Lung (tissue), 12 donors: ENCODE results near the gene PHF12. TPM values are rescaled to one million over a fixed set of nuclear protein-coding genes. Genes with fewer than 3 reads are reported as not detected.

Source experiments
- ATAC-seq: fragments of 200-7000 bp; cut with Tn5 transposase; one replicate; pipeline ENCODE4 v1.9.1; 2020; ENCODE audit warnings: moderate number of reproducible peaks; ENCODE audit not compliant: insufficient read depth, low FRiP score
- DNase-seq, 3 donors: peaks; one replicate each; pipeline ENCODE4 v3.0.0-alpha.2; 2013 to 2017
- H3K27ac ChIP-seq, 2 donors: one replicate each; pipeline ENCODE4 v1.5.1; 2013; ENCODE audit warnings: mild to moderate bottlenecking in 2 of 2, moderate library complexity in 2 of 2, control low read depth in 1 of 2, inconsistent platforms in 1 of 2, low read depth in 1 of 2, low read length in 1 of 2
- H3K27me3 ChIP-seq, 3 donors: one replicate each; pipeline ENCODE4 v1.5.1; 2013; ENCODE audit warnings: low read length in 2 of 3; ENCODE audit not compliant: control insufficient read depth in 3 of 3, insufficient read depth in 3 of 3
- H3K36me3 ChIP-seq, 4 donors: one replicate each; pipeline ENCODE4 v1.5.1; 2013; ENCODE audit warnings: low read length in 4 of 4, mild to moderate bottlenecking in 1 of 4, moderate library complexity in 1 of 4; ENCODE audit not compliant: control insufficient read depth in 4 of 4, insufficient read depth in 4 of 4
- H3K4me1 ChIP-seq, 5 donors: one replicate each; pipeline ENCODE4 v1.5.1; 2013; ENCODE audit warnings: low read length in 5 of 5, mild to moderate bottlenecking in 2 of 5, moderate library complexity in 1 of 5; ENCODE audit not compliant: control insufficient read depth in 5 of 5, insufficient read depth in 5 of 5
- H3K4me3 ChIP-seq: one replicate; pipeline ENCODE4 v1.5.1; 2013; ENCODE audit warnings: mild to moderate bottlenecking, control low read depth, moderate library complexity
- H3K9ac ChIP-seq, 2 donors: one replicate each; pipeline ENCODE4 v1.5.1; 2013; ENCODE audit warnings: low read length in 2 of 2, control low read depth in 1 of 2; ENCODE audit not compliant: insufficient read depth in 1 of 2
- H3K9me3 ChIP-seq, 4 donors: one replicate each; pipeline ENCODE4 v1.5.1; 2013; ENCODE audit warnings: low read length in 3 of 4, mild to moderate bottlenecking in 1 of 4, moderate library complexity in 1 of 4; ENCODE audit not compliant: control insufficient read depth in 4 of 4, insufficient read depth in 3 of 4
- CTCF ChIP-seq: IDR thresholded peaks from 2 replicates; pipeline ENCODE4 v1.5.1; 2012; ENCODE audit warnings: mild to moderate bottlenecking; ENCODE audit errors: control extremely low read depth, extremely low read depth
- WGBS, 2 donors: extraction: QIAGEN DNeasy Blood & Tissue Kit; methylation state at CpG; one replicate each; pipeline ENCODE4 v1.1.7; 2013; 5-methylcytosine and 5-hydroxymethylcytosine counted together
- polyA plus RNA-seq, 2 donors: library from polyadenylated mRNA; stranded (reverse); fragments of 200-250 nt; gene quantifications; one replicate each; pipeline ENCODE4 v1.2.1, GENCODE V29; 2013
- total RNA-seq, 2 donors: library from RNA; depleted of rRNA in 1 of 2; stranded (reverse); fragments of >200 nt in 1 of 2; gene quantifications; one replicate each; pipeline ENCODE4 v1.2.1, GENCODE V29; 2014 to 2021
- donor health status: control.
- donor health status: control.
- donor health status: Bipolar disorder and iron deficiency.
- donor health status: healthy.
- donor health status: DM: yes; HTN: yes; CAD: no.

Gene PHF12
- total and polyA plus RNA-seq, 4 donors: 12.6 to 59.1 (median 37.3) TPM

GRCh38 chr17:28885951-28886350 is 65.4 kb downstream of the PHF12 start:
- no peaks in the 10 kb centered on the region for H3K9me3 ChIP-seq
- DNase-seq: no peak
- H3K27ac ChIP-seq: no peak overlapping the region
- no peak for TF ChIP-seq CTCF
- 87 to 92% methylated on average over 10 of the region's 10 CpGs for WGBS, 2 donors
- ATAC-seq: no peak
- peaks cover 0 to 67% (median 26%) of the 10 kb centered on the region in 4 donors for H3K36me3 ChIP-seq
- no peak overlapping the region for H3K9ac ChIP-seq
- no peak overlapping the region for H3K4me3 ChIP-seq
- peaks cover 0 to 1% (median 0%) of the 10 kb centered on the region in 5 donors for H3K4me1 ChIP-seq
- H3K27me3 ChIP-seq: no peaks in the 10 kb centered on the region

GRCh38 chr17:28885363-28885762 is 66.0 kb downstream of the PHF12 start:
- Histone ChIP-seq H3K4me1 (no peaks in the 10 kb centered on the region), H3K4me3 (no peak overlapping the region), H3K9me3 (no peaks in the 10 kb centered on the region), H3K9ac (no peak overlapping the region), H3K27ac (no peak overlapping the region), H3K36me3 (peaks cover 0 to 73% (median 30%) of the 10 kb centered on the region in 4 donors), H3K27me3 (no peaks in the 10 kb centered on the region)
- TF ChIP-seq CTCF: no peak
- no peak for DNase-seq
- no peak for ATAC-seq
- 95 to 96% methylated on average over 4 of the region's 4 CpGs for WGBS, 2 donors

- no peak overlapping the region for H3K27ac ChIP-seq
- no peaks in the 10 kb centered on the region for H3K4me1 ChIP-seq
- no peak for TF ChIP-seq CTCF
- H3K36me3 ChIP-seq: peaks cover 2 to 86% (median 36%) of the 10 kb centered on the region in 4 donors
- no peaks in the 10 kb centered on the region for H3K9me3 ChIP-seq
- WGBS, 2 donors: 90 to 91% methylated on average over 27 of the region's 27 CpGs
- no peak overlapping the region for H3K9ac ChIP-seq
- no peaks in the 10 kb centered on the region for H3K27me3 ChIP-seq
- ATAC-seq (no peak), DNase-seq (no peak)
- H3K4me3 ChIP-seq: no peak overlapping the region
Measured at GRCh38 chr17:28883967-28884702, 67.2 kb downstream of the PHF12 start.
